ENCODE data around the gene GRIA3. TPM values are rescaled to one million over a fixed set of nuclear protein-coding genes. Genes with fewer than 3 reads are reported as not detected.

The GRIA3 gene
- total RNA-seq, 1 experiment from 2014 or later: not detected

GRCh38 chrX:123215397-123216089 is 31.5 kb downstream of the GRIA3 start:
- Histone ChIP-seq H3K9me3 (ENCODE audit: low read length) (no peaks in the 10 kb centered on the region), H3K27ac (ENCODE audit: low read length) (no peak overlapping the region), H3K4me2 (ENCODE audit: low read length) (no peak overlapping the region), H3K4me1 (ENCODE audit: insufficient read depth, low read length) (no peaks in the 10 kb centered on the region), H3K27me3 (ENCODE audit: low read length) (no peaks in the 10 kb centered on the region), H3K4me3 (ENCODE audit: low read length) (no peak overlapping the region), H3K79me2 (ENCODE audit: low read length) (no peaks in the 10 kb centered on the region), H3F3A (ENCODE audit: low read length, unreplicated experiment) (no peaks in the 10 kb centered on the region), H4K20me1 (ENCODE audit: low read length) (no peaks in the 10 kb centered on the region), H3K9me2 (replicated peaks; ENCODE audit: low read length) (no peaks in the 10 kb centered on the region), H2AFZ (ENCODE audit: low read length) (no peak overlapping the region), H3K9ac (ENCODE audit: low read length) (no peak overlapping the region), H3K36me3 (ENCODE audit: low read depth, low read length) (no peaks in the 10 kb centered on the region)
- intact Hi-C loops (cut with micrococcal nuclease): no loop called here
- CTCF ChIA-PET: no interaction called here
- POLR2A ChIA-PET (ENCODE audit: unreplicated experiment): no interaction called here
- no TSS peak for BruUV-seq (replicated peaks)
- no peak for DNase-seq
- TF ChIP-seq EZH2 (IDR thresholded peaks at IDR 0.05; ENCODE audit: low read length, unreplicated experiment) (no peak), EZH2phosphoT487 (IDR thresholded peaks at IDR 0.05; ENCODE audit: borderline replicate concordance, low read length) (no peak)
- ATAC-seq: no peak

- no peak overlapping the region for H2AFZ ChIP-seq (ENCODE audit: low read length)
- no peaks in the 10 kb centered on the region for H3K9me3 ChIP-seq (ENCODE audit: low read length)
- TF ChIP-seq EZH2phosphoT487 (IDR thresholded peaks at IDR 0.05; ENCODE audit: borderline replicate concordance, low read length) (no peak), CTCF (conservative IDR thresholded peaks at IDR 0.05; ENCODE audit: low read depth, low read length) (no peak), EZH2 (IDR thresholded peaks at IDR 0.05; ENCODE audit: low read length, unreplicated experiment) (no peak)
- no peaks in the 10 kb centered on the region for H3K9me2 ChIP-seq (replicated peaks; ENCODE audit: low read length)
- POLR2A ChIA-PET (ENCODE audit: unreplicated experiment): no interaction called here
- no peaks in the 10 kb centered on the region for H3F3A ChIP-seq (ENCODE audit: low read length, unreplicated experiment)
- BruUV-seq (replicated peaks): no TSS peak
- H4K20me1 ChIP-seq (ENCODE audit: low read length): no peaks in the 10 kb centered on the region
- H3K79me2 ChIP-seq (ENCODE audit: low read length): no peaks in the 10 kb centered on the region
- intact Hi-C loops (cut with micrococcal nuclease): no loop called here
- no peak overlapping the region for H3K27ac ChIP-seq (ENCODE audit: low read length)
- H3K4me1 ChIP-seq (ENCODE audit: insufficient read depth, low read length): no peaks in the 10 kb centered on the region
- no peak overlapping the region for H3K9ac ChIP-seq (ENCODE audit: low read length)
- no peaks in the 10 kb centered on the region for H3K36me3 ChIP-seq (ENCODE audit: low read depth, low read length)
- CTCF ChIA-PET: no interaction called here
- DNase-seq (no peak), ATAC-seq (no peak)
- H3K4me3 ChIP-seq (ENCODE audit: low read length): no peak overlapping the region
- H3K27me3 ChIP-seq (ENCODE audit: low read length): no peaks in the 10 kb centered on the region
- H3K4me2 ChIP-seq (ENCODE audit: low read length): no peak overlapping the region
These were observed 33.0 kb downstream of the GRIA3 start for GRCh38 chrX:123217077-123217476.

- no peaks in the 10 kb centered on the region for H3K9me3 ChIP-seq (ENCODE audit: low read length)
- intact Hi-C loops (cut with micrococcal nuclease): no loop called here
- ChIA-PET CTCF (no interaction called here), POLR2A (ENCODE audit: unreplicated experiment) (no interaction called here)
- TF ChIP-seq EZH2 (IDR thresholded peaks at IDR 0.05; ENCODE audit: low read length, unreplicated experiment) (no peak), CTCF (conservative IDR thresholded peaks at IDR 0.05; ENCODE audit: low read depth, low read length) (no peak), EZH2phosphoT487 (IDR thresholded peaks at IDR 0.05; ENCODE audit: borderline replicate concordance, low read length) (no peak)
- H3K4me1 ChIP-seq (ENCODE audit: insufficient read depth, low read length): no peaks in the 10 kb centered on the region
- no peaks in the 10 kb centered on the region for H3F3A ChIP-seq (ENCODE audit: low read length, unreplicated experiment)
- H2AFZ ChIP-seq (ENCODE audit: low read length): no peak overlapping the region
- H3K79me2 ChIP-seq (ENCODE audit: low read length): no peaks in the 10 kb centered on the region
- H3K27me3 ChIP-seq (ENCODE audit: low read length): no peaks in the 10 kb centered on the region
- ATAC-seq (no peak), DNase-seq (no peak)
- no peaks in the 10 kb centered on the region for H3K36me3 ChIP-seq (ENCODE audit: low read depth, low read length)
- H3K27ac ChIP-seq (ENCODE audit: low read length): no peak overlapping the region
- no peaks in the 10 kb centered on the region for H4K20me1 ChIP-seq (ENCODE audit: low read length)
- BruUV-seq (replicated peaks): no TSS peak
- H3K9ac ChIP-seq (ENCODE audit: low read length): no peak overlapping the region
- no peak overlapping the region for H3K4me2 ChIP-seq (ENCODE audit: low read length)
- H3K4me3 ChIP-seq (ENCODE audit: low read length): no peak overlapping the region
- H3K9me2 ChIP-seq (replicated peaks; ENCODE audit: low read length): no peaks in the 10 kb centered on the region
These were observed 33.6 kb downstream of the GRIA3 start for GRCh38 chrX:123217728-123218127.
